Measurements from ENCODE around the gene MAPK8IP3.

Gene MAPK8IP3

DNA sequence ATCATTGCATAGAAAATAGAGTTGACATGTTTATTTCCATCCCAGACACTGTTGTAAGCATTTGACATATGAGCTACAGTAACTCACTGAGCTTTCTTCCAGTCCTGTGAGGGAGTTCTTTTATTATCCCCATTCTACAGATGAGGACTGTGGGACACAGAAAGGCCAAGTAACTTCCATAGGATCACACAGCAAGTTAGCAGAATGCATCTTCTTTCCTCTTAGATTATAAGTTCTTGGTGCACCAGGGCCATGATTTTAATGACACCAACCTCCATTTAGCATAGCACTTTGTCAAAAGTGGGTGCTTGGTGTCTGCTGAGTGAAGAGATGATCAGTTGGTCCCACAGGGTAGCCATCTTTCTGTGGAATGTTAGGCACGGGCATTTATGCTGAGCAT lies 15.2 kb upstream of the MAPK8IP3 start:
- DNase-seq (ENCODE audit: extremely low read depth, insufficient read length): no peak
- Histone ChIP-seq H3K27me3 (replicated peaks; ENCODE audit: control insufficient read depth, insufficient read depth, low read length) (no peaks in the 10 kb centered on the region), H3K36me3 (ENCODE audit: control insufficient read depth, insufficient read depth, low read length) (peaks cover 15% of the 10 kb centered on the region), H3K4me3 (replicated peaks; ENCODE audit: low read depth, low read length) (no peak overlapping the region)
- no peak for TF ChIP-seq CTCF (IDR thresholded peaks at IDR 0.05; ENCODE audit: insufficient read depth, low read length, poor library complexity, severe bottlenecking)

GRCh38 chr16:1691276-1691675 lies 14.7 kb upstream of the MAPK8IP3 start:
- Histone ChIP-seq H3K4me3 (replicated peaks; ENCODE audit: low read depth, low read length) (no peak overlapping the region), H3K27me3 (replicated peaks; ENCODE audit: control insufficient read depth, insufficient read depth, low read length) (no peaks in the 10 kb centered on the region), H3K36me3 (ENCODE audit: control insufficient read depth, insufficient read depth, low read length) (peaks cover 15% of the 10 kb centered on the region)
- no peak for DNase-seq (ENCODE audit: extremely low read depth, insufficient read length)
- TF ChIP-seq CTCF (IDR thresholded peaks at IDR 0.05; ENCODE audit: insufficient read depth, low read length, poor library complexity, severe bottlenecking): no peak

- Histone ChIP-seq H3K36me3 (ENCODE audit: control insufficient read depth, insufficient read depth, low read length) (peaks cover 13% of the 10 kb centered on the region), H3K4me3 (replicated peaks; ENCODE audit: low read depth, low read length) (no peak overlapping the region), H3K27me3 (replicated peaks; ENCODE audit: control insufficient read depth, insufficient read depth, low read length) (no peaks in the 10 kb centered on the region)
- TF ChIP-seq CTCF (IDR thresholded peaks at IDR 0.05; ENCODE audit: insufficient read depth, low read length, poor library complexity, severe bottlenecking): no peak
- no peak for DNase-seq (ENCODE audit: extremely low read depth, insufficient read length)
Observed at GRCh38 chr16:1691956-1692355, 14.0 kb upstream of the MAPK8IP3 start.

- no peak overlapping the region for H3K4me3 ChIP-seq (replicated peaks; ENCODE audit: low read depth, low read length)
- H3K27me3 ChIP-seq (replicated peaks; ENCODE audit: control insufficient read depth, insufficient read depth, low read length): no peaks in the 10 kb centered on the region
- no peak for DNase-seq (ENCODE audit: extremely low read depth, insufficient read length)
- peaks cover 26% of the 10 kb centered on the region for H3K36me3 ChIP-seq (ENCODE audit: control insufficient read depth, insufficient read depth, low read length)
- TF ChIP-seq CTCF (IDR thresholded peaks at IDR 0.05; ENCODE audit: insufficient read depth, low read length, poor library complexity, severe bottlenecking): no peak
Observed at GRCh38 chr16:1696863-1697262, 9.1 kb upstream of the MAPK8IP3 start.

- no peak for DNase-seq (ENCODE audit: extremely low read depth, insufficient read length)
- H3K36me3 ChIP-seq (ENCODE audit: control insufficient read depth, insufficient read depth, low read length): peaks cover 25% of the 10 kb centered on the region
- H3K27me3 ChIP-seq (replicated peaks; ENCODE audit: control insufficient read depth, insufficient read depth, low read length): no peaks in the 10 kb centered on the region
- no peak for TF ChIP-seq CTCF (IDR thresholded peaks at IDR 0.05; ENCODE audit: insufficient read depth, low read length, poor library complexity, severe bottlenecking)
- H3K4me3 ChIP-seq (replicated peaks; ENCODE audit: low read depth, low read length): no peak overlapping the region
Observed at GRCh38 chr16:1698680-1699079, 7.3 kb upstream of the MAPK8IP3 start.

DNA sequence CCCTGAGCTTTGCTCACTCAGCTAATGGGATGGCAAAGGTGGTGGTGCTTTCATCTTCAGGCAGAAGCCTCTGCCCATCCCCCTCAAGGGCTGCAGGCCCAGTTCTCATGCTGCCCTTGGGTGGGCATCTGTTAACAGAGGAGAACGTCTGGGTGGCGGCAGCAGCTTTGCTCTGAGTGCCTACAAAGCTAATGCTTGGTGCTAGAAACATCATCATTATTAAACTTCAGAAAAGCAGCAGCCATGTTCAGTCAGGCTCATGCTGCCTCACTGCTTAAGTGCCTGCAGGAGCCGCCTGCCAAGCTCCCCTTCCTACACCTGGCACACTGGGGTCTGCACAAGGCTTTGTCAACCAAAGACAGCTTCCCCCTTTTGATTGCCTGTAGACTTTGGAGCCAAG lies 5.7 kb upstream of the MAPK8IP3 start:
- H3K36me3 ChIP-seq (ENCODE audit: control insufficient read depth, insufficient read depth, low read length): peaks cover 25% of the 10 kb centered on the region
- TF ChIP-seq CTCF (IDR thresholded peaks at IDR 0.05; ENCODE audit: insufficient read depth, low read length, poor library complexity, severe bottlenecking): no peak
- H3K27me3 ChIP-seq (replicated peaks; ENCODE audit: control insufficient read depth, insufficient read depth, low read length): no peaks in the 10 kb centered on the region
- H3K4me3 ChIP-seq (replicated peaks; ENCODE audit: low read depth, low read length): no peak overlapping the region
- DNase-seq (ENCODE audit: extremely low read depth, insufficient read length): no peak

Measured in GM06990 (cell line).